ENCODE measurements around the gene KCNH2.

The KCNH2 gene

GRCh38 chr7:150955519-150956394 lies 22.4 kb downstream of the KCNH2 start:
- Histone ChIP-seq H3K9me3 (ENCODE audit: control insufficient read depth, insufficient read depth, low read length) (no peaks in the 10 kb centered on the region), H3K4me1 (ENCODE audit: control insufficient read depth, insufficient read depth, low read length) (peaks cover 10% of the 10 kb centered on the region; the same call in 1 of the 2 replicates), H3K27ac (ENCODE audit: low read depth, low read length) (no peak overlapping the region), H3K9ac (ENCODE audit: low read depth, low read length) (no peak overlapping the region), H3K36me3 (ENCODE audit: control insufficient read depth, insufficient read depth, low read length) (no peaks in the 10 kb centered on the region), H3K27me3 (ENCODE audit: control insufficient read depth, insufficient read depth, low read length) (peaks cover 16% of the 10 kb centered on the region), H3K4me3 (ENCODE audit: low read depth, low read length) (no peak overlapping the region)

GRCh38 chr7:150954986-150955518 lies 23.1 kb downstream of the KCNH2 start:
- Histone ChIP-seq H3K27me3 (ENCODE audit: control insufficient read depth, insufficient read depth, low read length) (peaks cover 16% of the 10 kb centered on the region), H3K9ac (ENCODE audit: low read depth, low read length) (no peak overlapping the region), H3K9me3 (ENCODE audit: control insufficient read depth, insufficient read depth, low read length) (no peaks in the 10 kb centered on the region), H3K36me3 (ENCODE audit: control insufficient read depth, insufficient read depth, low read length) (no peaks in the 10 kb centered on the region), H3K27ac (ENCODE audit: low read depth, low read length) (no peak overlapping the region), H3K4me1 (ENCODE audit: control insufficient read depth, insufficient read depth, low read length) (peaks cover 10% of the 10 kb centered on the region; the same call in 1 of the 2 replicates), H3K4me3 (ENCODE audit: low read depth, low read length) (no peak overlapping the region)

- H3K27me3 ChIP-seq (ENCODE audit: control insufficient read depth, insufficient read depth, low read length) = peaks cover 16% of the 10 kb centered on the region
- H3K36me3 ChIP-seq (ENCODE audit: control insufficient read depth, insufficient read depth, low read length) = no peaks in the 10 kb centered on the region
- peaks cover 16% of the 10 kb centered on the region; the same call in 1 of the 2 replicates for H3K4me1 ChIP-seq (ENCODE audit: control insufficient read depth, insufficient read depth, low read length)
- H3K4me3 ChIP-seq (ENCODE audit: low read depth, low read length) = no peak overlapping the region
- H3K9ac ChIP-seq (ENCODE audit: low read depth, low read length) = no peak overlapping the region
- no peak overlapping the region for H3K27ac ChIP-seq (ENCODE audit: low read depth, low read length)
- H3K9me3 ChIP-seq (ENCODE audit: control insufficient read depth, insufficient read depth, low read length) = no peaks in the 10 kb centered on the region
Measured at GRCh38 chr7:150954201-150954985, 23.7 kb downstream of the KCNH2 start.

GRCh38 chr7:150953061-150953997 lies 24.8 kb downstream of the KCNH2 start:
- H3K36me3 ChIP-seq (ENCODE audit: control insufficient read depth, insufficient read depth, low read length) = no peaks in the 10 kb centered on the region
- no peak overlapping the region for H3K27ac ChIP-seq (ENCODE audit: low read depth, low read length)
- no peak overlapping the region for H3K9ac ChIP-seq (ENCODE audit: low read depth, low read length)
- H3K27me3 ChIP-seq (ENCODE audit: control insufficient read depth, insufficient read depth, low read length) = peaks cover 16% of the 10 kb centered on the region
- H3K9me3 ChIP-seq (ENCODE audit: control insufficient read depth, insufficient read depth, low read length) = no peaks in the 10 kb centered on the region
- H3K4me3 ChIP-seq (ENCODE audit: low read depth, low read length) = no peak overlapping the region
- peaks cover 22% of the 10 kb centered on the region; the same call in 1 of the 2 replicates for H3K4me1 ChIP-seq (ENCODE audit: control insufficient read depth, insufficient read depth, low read length)

- peaks cover 15% of the 10 kb centered on the region for H3K27me3 ChIP-seq (ENCODE audit: control insufficient read depth, insufficient read depth, low read length)
- H3K4me1 ChIP-seq (ENCODE audit: control insufficient read depth, insufficient read depth, low read length) = peaks cover 26% of the 10 kb centered on the region
- H3K4me3 ChIP-seq (ENCODE audit: low read depth, low read length) = no peak overlapping the region
- H3K27ac ChIP-seq (ENCODE audit: low read depth, low read length) = no peak overlapping the region
- no peaks in the 10 kb centered on the region for H3K9me3 ChIP-seq (ENCODE audit: control insufficient read depth, insufficient read depth, low read length)
- no peak overlapping the region for H3K9ac ChIP-seq (ENCODE audit: low read depth, low read length)
- no peaks in the 10 kb centered on the region for H3K36me3 ChIP-seq (ENCODE audit: control insufficient read depth, insufficient read depth, low read length)
Measured at GRCh38 chr7:150952331-150953050, 25.6 kb downstream of the KCNH2 start.

GRCh38 chr7:150951521-150951920 lies 26.6 kb downstream of the KCNH2 start:
- H3K27me3 ChIP-seq (ENCODE audit: control insufficient read depth, insufficient read depth, low read length) = peaks cover 14% of the 10 kb centered on the region
- H3K27ac ChIP-seq (ENCODE audit: low read depth, low read length) = no peak overlapping the region
- H3K9me3 ChIP-seq (ENCODE audit: control insufficient read depth, insufficient read depth, low read length) = no peaks in the 10 kb centered on the region
- H3K4me1 ChIP-seq (ENCODE audit: control insufficient read depth, insufficient read depth, low read length) = peaks cover 26% of the 10 kb centered on the region
- no peak overlapping the region for H3K4me3 ChIP-seq (ENCODE audit: low read depth, low read length)
- H3K9ac ChIP-seq (ENCODE audit: low read depth, low read length) = no peak overlapping the region
- H3K36me3 ChIP-seq (ENCODE audit: control insufficient read depth, insufficient read depth, low read length) = no peaks in the 10 kb centered on the region

- H3K4me3 ChIP-seq (ENCODE audit: low read depth, low read length) = no peak overlapping the region
- H3K27ac ChIP-seq (ENCODE audit: low read depth, low read length) = no peak overlapping the region
- no peaks in the 10 kb centered on the region for H3K9me3 ChIP-seq (ENCODE audit: control insufficient read depth, insufficient read depth, low read length)
- no peak overlapping the region for H3K9ac ChIP-seq (ENCODE audit: low read depth, low read length)
- H3K36me3 ChIP-seq (ENCODE audit: control insufficient read depth, insufficient read depth, low read length) = no peaks in the 10 kb centered on the region
- peaks cover 18% of the 10 kb centered on the region for H3K27me3 ChIP-seq (ENCODE audit: control insufficient read depth, insufficient read depth, low read length)
- H3K4me1 ChIP-seq (ENCODE audit: control insufficient read depth, insufficient read depth, low read length) = peaks cover 26% of the 10 kb centered on the region
Measured at GRCh38 chr7:150951181-150951520, 27.0 kb downstream of the KCNH2 start.

GRCh38 chr7:150950496-150951180 lies 27.5 kb downstream of the KCNH2 start:
- no peak overlapping the region for H3K4me3 ChIP-seq (ENCODE audit: low read depth, low read length)
- H3K4me1 ChIP-seq (ENCODE audit: control insufficient read depth, insufficient read depth, low read length) = peaks cover 22% of the 10 kb centered on the region

GRCh38 chr7:150949971-150950491 lies 28.1 kb downstream of the KCNH2 start:
- Histone ChIP-seq H3K27ac (ENCODE audit: low read depth, low read length) (no peak overlapping the region), H3K9ac (ENCODE audit: low read depth, low read length) (no peak overlapping the region), H3K4me1 (ENCODE audit: control insufficient read depth, insufficient read depth, low read length) (peaks cover 17% of the 10 kb centered on the region), H3K9me3 (ENCODE audit: control insufficient read depth, insufficient read depth, low read length) (no peaks in the 10 kb centered on the region), H3K27me3 (ENCODE audit: control insufficient read depth, insufficient read depth, low read length) (peaks cover 22% of the 10 kb centered on the region), H3K36me3 (ENCODE audit: control insufficient read depth, insufficient read depth, low read length) (no peaks in the 10 kb centered on the region), H3K4me3 (ENCODE audit: low read depth, low read length) (no peak overlapping the region)

More at GRCh38 chr7:150950496-150951180, 27.5 kb downstream of the KCNH2 start:
- no peak overlapping the region for H3K9ac ChIP-seq (ENCODE audit: low read depth, low read length)
- peaks cover 22% of the 10 kb centered on the region for H3K27me3 ChIP-seq (ENCODE audit: control insufficient read depth, insufficient read depth, low read length)
- H3K9me3 ChIP-seq (ENCODE audit: control insufficient read depth, insufficient read depth, low read length) = no peaks in the 10 kb centered on the region
- H3K36me3 ChIP-seq (ENCODE audit: control insufficient read depth, insufficient read depth, low read length) = no peaks in the 10 kb centered on the region
- H3K27ac ChIP-seq (ENCODE audit: low read depth, low read length) = no peak overlapping the region
